Measurements from ENCODE around the gene UBE2D2. TPM values are rescaled to one million over a fixed set of nuclear protein-coding genes. Genes with fewer than 3 reads are reported as not detected.

UBE2D2 gene
- total RNA-seq, 1 experiment from 2014 or later, result 88.2 TPM

- no peak for DNase-seq (ENCODE audit: low read depth)
Observed at GRCh38 chr5:139647506-139648204, 86.5 kb downstream of the UBE2D2 start.

- peak; percentile 84 for DNase-seq (ENCODE audit: low read depth)
Observed at GRCh38 chr5:139648205-139649081, 87.3 kb downstream of the UBE2D2 start, which contains the start of gene CXXC5. Gene CXXC5 (plus strand): TSS chr5:139648349. CDS start chr5:139680524, 32,175 bp downstream.

- peak; percentile 40 for DNase-seq (ENCODE audit: low read depth)
Observed at GRCh38 chr5:139649082-139649991, 88.2 kb downstream of the UBE2D2 start.

GRCh38 chr5:139650031-139650688, 89.0 kb downstream of the UBE2D2 start:
- DNase-seq (ENCODE audit: low read depth), result no peak

- DNase-seq (ENCODE audit: low read depth), result peak; percentile 92
Observed at GRCh38 chr5:139650689-139651042, 89.5 kb downstream of the UBE2D2 start.

GRCh38 chr5:139651043-139651834, 90.1 kb downstream of the UBE2D2 start:
- peak; percentile 76 for DNase-seq (ENCODE audit: low read depth)

- peak; percentile 96 for DNase-seq (ENCODE audit: low read depth)
Observed at GRCh38 chr5:139651853-139652787, 91.0 kb downstream of the UBE2D2 start.

GRCh38 chr5:139652788-139653241, 91.7 kb downstream of the UBE2D2 start:
- no peak for DNase-seq (ENCODE audit: low read depth)

GRCh38 chr5:139653616-139654015, 92.5 kb downstream of the UBE2D2 start:
- DNase-seq (ENCODE audit: low read depth), result no peak

- DNase-seq (ENCODE audit: low read depth), result no peak
Observed at GRCh38 chr5:139654464-139654863, 93.3 kb downstream of the UBE2D2 start.

- DNase-seq (ENCODE audit: low read depth), result no peak
Observed at GRCh38 chr5:139654871-139655491, 93.8 kb downstream of the UBE2D2 start.

- peak; percentile 92 for DNase-seq (ENCODE audit: low read depth)
Observed at GRCh38 chr5:139655727-139656271, 94.7 kb downstream of the UBE2D2 start.

GRCh38 chr5:139657363-139658321, 96.5 kb downstream of the UBE2D2 start:
- DNase-seq (ENCODE audit: low read depth), result peak; percentile 74

GRCh38 chr5:139658501-139658927, 97.4 kb downstream of the UBE2D2 start:
- peak; percentile 82 for DNase-seq (ENCODE audit: low read depth)

- DNase-seq (ENCODE audit: low read depth), result peak; percentile 97
Observed at GRCh38 chr5:139658928-139659667, 98.0 kb downstream of the UBE2D2 start.

GRCh38 chr5:139659695-139660101, 98.6 kb downstream of the UBE2D2 start:
- no peak for DNase-seq (ENCODE audit: low read depth)
